Spleen (tissue), 11 donors: ENCODE measurements around the gene SZRD1. TPM values are rescaled to one million over a fixed set of nuclear protein-coding genes. Genes with fewer than 3 reads are reported as not detected.
"Not testable (repeated sequence)": the region's sequence is repeated elsewhere in the genome, so short reads cannot be mapped to it uniquely, and the experiment has no call there.

Experiments used
- DNase-seq: peaks from one replicate; pipeline ENCODE4 v3.0.0-alpha.2; 2020
- H3K27ac ChIP-seq, 8 donors: fragments of 200-600 bp; sonication (generic) in 7 of 8; 1 replicate in 4 of 8; 2 replicates in 4 of 8; pipeline versions ENCODE4 v1.5.0 to v1.8.0; 2016 to 2021; ENCODE audit warnings: inconsistent platforms in 4 of 8, mild to moderate bottlenecking in 4 of 8, moderate library complexity in 1 of 8
- H3K27me3 ChIP-seq, 7 donors: fragments of 200-600 bp; sonication (generic) in 6 of 7; replicated peaks in 1 of 7; 1 replicate in 4 of 7; 2 replicates in 3 of 7; pipeline versions ENCODE4 v1.5.0 to v1.8.0; 2016 to 2021; ENCODE audit warnings: inconsistent platforms in 3 of 7, mild to moderate bottlenecking in 1 of 7
- H3K36me3 ChIP-seq, 6 donors: fragments of 200-600 bp; sonication (generic) in 5 of 6; 1 replicate in 4 of 6; 2 replicates in 2 of 6; pipeline versions ENCODE4 v1.5.0 to v1.8.0; 2016 to 2021; ENCODE audit warnings: inconsistent platforms in 2 of 6
- H3K4me1 ChIP-seq, 6 donors: fragments of 200-600 bp; sonication (generic) in 5 of 6; 1 replicate in 3 of 6; 2 replicates in 3 of 6; pipeline versions ENCODE4 v1.5.0 to v1.8.0; 2016 to 2021; ENCODE audit warnings: inconsistent platforms in 3 of 6
- H3K4me3 ChIP-seq, 8 donors: fragments of 200-600 bp; sonication (generic) in 7 of 8; 1 replicate in 4 of 8; 2 replicates in 4 of 8; pipeline versions ENCODE4 v1.5.0 to v1.8.0; 2016 to 2021; ENCODE audit warnings: inconsistent platforms in 4 of 8, mild to moderate bottlenecking in 4 of 8, moderate library complexity in 2 of 8
- H3K9me3 ChIP-seq, 8 donors: fragments of 200-600 bp; sonication (generic) in 7 of 8; 1 replicate in 4 of 8; 2 replicates in 4 of 8; pipeline versions ENCODE4 v1.5.0 to v1.8.0; 2016 to 2021; ENCODE audit warnings: inconsistent platforms in 4 of 8
- CTCF ChIP-seq, 11 experiments: fragments of 200-600 bp in 7 of 11; fragments of 450-650 bp in 4 of 11; sonication (generic) in 4 of 11; IDR thresholded peaks in 8 of 11; conservative IDR thresholded peaks in 3 of 11; 1 replicate in 7 of 11; 2 replicates in 4 of 11; pipeline versions ENCODE4 v1.4.0 to v1.8.0; 2016 to 2021; ENCODE audit warnings: antibody characterized with exemption in 11 of 11, inconsistent platforms in 4 of 11, mild to moderate bottlenecking in 1 of 11
- POLR2A ChIP-seq, 3 donors: fragments of 450-650 bp; IDR thresholded peaks; one replicate each; pipeline ENCODE4 v1.5.1; 2017; ENCODE audit warnings: antibody characterized with exemption in 3 of 3, mild to moderate bottlenecking in 1 of 3
- POLR2AphosphoS5 ChIP-seq, 3 donors: sonication (generic); formaldehyde crosslinking; IDR thresholded peaks; one replicate each; pipeline ENCODE4 v1.5.1; 2017; ENCODE audit warnings: antibody characterized with exemption in 3 of 3
- WGBS, 5 donors: extraction: QIAGEN DNeasy Blood & Tissue Kit in 3 of 5; methylation state at CpG; one replicate each; pipeline versions ENCODE4 v1.1.5 to v1.1.7; 2013 to 2018; 5-methylcytosine and 5-hydroxymethylcytosine counted together
- intact Hi-C: fragments of 100-400 bp; cut with DNase I; formaldehyde crosslinking; loops from one replicate; pipeline ENCODE4 v1.15.0; 2023; ENCODE audit warnings: low total_unique reads
- polyA plus RNA-seq, 3 donors: library from polyadenylated mRNA; stranded (reverse); fragments of 200-250 nt; gene quantifications; one replicate each; pipeline ENCODE4 v1.2.1, GENCODE V29; 2013
- total RNA-seq, 7 donors: library from RNA; depleted of rRNA in 3 of 7; stranded (reverse); fragments of >200 nt in 3 of 7; fragmentation: NEBNext Ultra II Directional in 4 of 7; extraction: Animal tissue kit (Norgen Biotek cat#: 25700) in 4 of 7; gene quantifications; one replicate each; pipeline versions ENCODE4 v1.1.0 to v1.2.1, GENCODE V29; 2016 to 2021
- donor health status: healthy with polysubstance abuse.
- donor health status: DM: no; HTN: no; CAD: no; lungs with moderate emphysema.
- donor health status: DM: no; HTN: no; CAD: no.
- donor health status: Bipolar disorder and iron deficiency.
- donor health status: healthy.
- donor health status: DM: no; HTN: no; CAD: no.
- donor health status: DM: yes; HTN: yes; CAD: no.

Gene SZRD1
- total and polyA plus RNA-seq, 10 donors = 37.8 to 129 (median 84.6) TPM

- WGBS, 5 donors = 85 to 97% (median 88%) methylated on average over 1 of the region's 1 CpG
- Histone ChIP-seq H3K9me3 (no peaks in the 10 kb centered on the region), H3K4me1 (peaks cover 0 to 59% (median 7%) of the 10 kb centered on the region in 6 donors), H3K27me3 (no peaks in the 10 kb centered on the region), H3K4me3 (no peak overlapping the region), H3K36me3 (peaks cover 0 to 30% (median 0%) of the 10 kb centered on the region in 6 donors), H3K27ac (no peak overlapping the region)
- intact Hi-C loops = no loop called here
- TF ChIP-seq CTCF (IDR thresholded peaks at IDR 0.05 in 8 of 11, conservative IDR thresholded peaks at IDR 0.05 in 3 of 11) = no peak
- TF ChIP-seq POLR2A (IDR thresholded peaks at IDR 0.05) = no peak
- TF ChIP-seq POLR2AphosphoS5 (IDR thresholded peaks at IDR 0.05) = no peak
- DNase-seq = no peak
Observed at GRCh38 chr1:16340673-16341072, 26.4 kb upstream of the SZRD1 start.

- Histone ChIP-seq H3K9me3 (no peaks in the 10 kb centered on the region), H3K36me3 (peaks cover 0 to 30% (median 0%) of the 10 kb centered on the region in 6 donors), H3K4me1 (peaks cover 0 to 67% (median 19%) of the 10 kb centered on the region in 6 donors), H3K27ac (no peak overlapping the region), H3K4me3 (no peak overlapping the region), H3K27me3 (no peaks in the 10 kb centered on the region)
- intact Hi-C loops = no loop called here
- 79 to 87% (median 80%) methylated on average over 6 to 10 of the region's 10 CpGs for WGBS, 5 donors
- TF ChIP-seq CTCF (IDR thresholded peaks at IDR 0.05 in 8 of 11, conservative IDR thresholded peaks at IDR 0.05 in 3 of 11) (no peak), POLR2AphosphoS5 (IDR thresholded peaks at IDR 0.05) (no peak), POLR2A (IDR thresholded peaks at IDR 0.05) (no peak)
- no peak for DNase-seq
Observed at GRCh38 chr1:16342331-16343062, 24.5 kb upstream of the SZRD1 start.

- peaks cover 0 to 30% (median 0%) of the 10 kb centered on the region in 6 donors for H3K36me3 ChIP-seq
- peaks cover 0 to 72% (median 21%) of the 10 kb centered on the region in 6 donors for H3K4me1 ChIP-seq
- H3K27ac ChIP-seq, H3K27me3 ChIP-seq, H3K9me3 ChIP-seq, H3K4me3 ChIP-seq, DNase-seq, intact Hi-C loops: not testable (repeated sequence)
- 93 to 95% (median 94%) methylated on average over 6 of the region's 6 CpGs for WGBS, 5 donors
Observed at GRCh38 chr1:16343276-16343675, 23.8 kb upstream of the SZRD1 start.

GRCh38 chr1:16348414-16349182 lies 18.4 kb upstream of the SZRD1 start:
- DNase-seq = no peak
- TF ChIP-seq CTCF (IDR thresholded peaks at IDR 0.05 in 8 of 11, conservative IDR thresholded peaks at IDR 0.05 in 3 of 11) = no peak
- no peak for TF ChIP-seq POLR2A (IDR thresholded peaks at IDR 0.05)
- TF ChIP-seq POLR2AphosphoS5 (IDR thresholded peaks at IDR 0.05) = no peak
- intact Hi-C loops = no loop called here
- Histone ChIP-seq H3K27ac (no peak overlapping the region), H3K27me3 (no peaks in the 10 kb centered on the region), H3K9me3 (no peaks in the 10 kb centered on the region), H3K4me1 (peaks cover 23 to 89% (median 53%) of the 10 kb centered on the region in 6 donors), H3K4me3 (no peak overlapping the region), H3K36me3 (peaks cover 0 to 5% (median 0%) of the 10 kb centered on the region in 6 donors)
- WGBS, 5 donors = 88 to 97% (median 90%) methylated on average over 14 of the region's 14 CpGs
